Sigmoid colon (tissue), 4 donors: ENCODE results near the gene AATF.

ENCODE experiments used
- EP300 ChIP-seq, 4 donors: sonication (generic); formaldehyde crosslinking; IDR thresholded peaks; one replicate each; pipeline ENCODE4 v1.6.1; 2017; ENCODE audit warnings: antibody characterized with exemption in 4 of 4
- POLR2A ChIP-seq, 2 donors: fragments of 450-650 bp; IDR thresholded peaks; one replicate each; pipeline ENCODE4 v1.6.1; 2016; ENCODE audit warnings: antibody characterized with exemption in 2 of 2, mild to moderate bottlenecking in 2 of 2, moderate library complexity in 2 of 2

DNA sequence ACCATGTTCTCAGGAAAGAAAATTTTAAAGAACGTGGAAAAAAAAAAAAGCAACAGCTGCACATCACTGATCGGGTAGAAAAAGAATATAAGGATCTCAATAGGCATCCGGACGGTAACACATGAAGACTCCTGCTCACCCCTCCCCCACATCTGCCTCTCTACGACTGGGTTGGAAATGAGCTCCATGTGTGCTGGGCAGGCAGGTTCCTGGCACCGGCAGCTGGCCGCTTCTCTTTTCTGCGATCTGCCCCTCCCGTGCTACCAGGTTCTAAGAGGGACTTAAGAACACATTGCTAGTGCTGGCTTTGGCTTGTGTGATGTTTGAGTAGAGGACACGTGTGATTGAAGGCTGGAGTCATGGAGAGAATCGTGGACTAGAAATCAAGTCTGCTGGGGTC is 115.5 kb downstream of the AATF start:
- no peak for TF ChIP-seq EP300 (IDR thresholded peaks at IDR 0.05)
- TF ChIP-seq POLR2A (IDR thresholded peaks at IDR 0.05): no peak
